BE2C (cell line): ENCODE measurements around the gene SLC4A8.

Experiments used
- DNase-seq: peaks from one replicate; pipeline ENCODE4 v3.0.0-alpha.2; 2020
- H3K27me3 ChIP-seq: fragments of 250-450 bp; sonication (Bioruptor Pico); 2 replicates; pipeline ENCODE4 v1.5.1; 2020; ENCODE audit warnings: mild to moderate bottlenecking
- H3K36me3 ChIP-seq: fragments of 250-450 bp; sonication (Bioruptor Pico); 2 replicates; pipeline ENCODE4 v1.5.1; 2020; ENCODE audit warnings: mild to moderate bottlenecking
- H3K4me1 ChIP-seq: fragments of 250-450 bp; sonication (Bioruptor Pico); 2 replicates; pipeline ENCODE4 v1.5.1; 2020
- H3K4me3 ChIP-seq: 2 replicates; pipeline ENCODE4 v1.5.1; 2011; ENCODE audit warnings: low read depth, low read length
- H3K9me3 ChIP-seq: fragments of 250-450 bp; sonication (Bioruptor Pico); 2 replicates; pipeline ENCODE4 v1.5.1; 2020
- TF ChIP-seq, protein P1 (sequence below): IDR thresholded peaks from 2 replicates; pipeline ENCODE4 v1.5.1; 2012; ENCODE audit warnings: mild to moderate bottlenecking, low read depth, low read length

SLC4A8 gene

DNA sequence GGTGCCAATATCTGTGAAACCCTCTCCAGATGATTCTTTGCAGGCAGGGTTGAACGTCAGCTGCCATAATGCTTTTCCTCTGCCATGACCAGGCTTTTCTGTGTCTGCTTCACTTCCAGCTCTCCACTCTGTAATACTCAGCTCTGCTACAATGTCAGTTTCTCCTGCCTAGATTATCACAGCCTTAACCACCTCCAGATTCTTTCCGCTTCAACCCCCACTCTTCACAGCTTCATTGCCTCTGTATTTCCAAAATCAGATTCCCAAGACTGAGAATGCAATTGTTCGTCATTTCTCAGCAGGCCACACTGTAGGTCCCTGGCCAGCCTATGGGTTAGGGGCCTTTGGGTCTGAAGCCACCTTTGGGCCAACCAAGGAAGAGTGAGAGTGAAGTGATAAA is 92.7 kb downstream of the SLC4A8 start:
- TF ChIP-seq, protein P1, sequence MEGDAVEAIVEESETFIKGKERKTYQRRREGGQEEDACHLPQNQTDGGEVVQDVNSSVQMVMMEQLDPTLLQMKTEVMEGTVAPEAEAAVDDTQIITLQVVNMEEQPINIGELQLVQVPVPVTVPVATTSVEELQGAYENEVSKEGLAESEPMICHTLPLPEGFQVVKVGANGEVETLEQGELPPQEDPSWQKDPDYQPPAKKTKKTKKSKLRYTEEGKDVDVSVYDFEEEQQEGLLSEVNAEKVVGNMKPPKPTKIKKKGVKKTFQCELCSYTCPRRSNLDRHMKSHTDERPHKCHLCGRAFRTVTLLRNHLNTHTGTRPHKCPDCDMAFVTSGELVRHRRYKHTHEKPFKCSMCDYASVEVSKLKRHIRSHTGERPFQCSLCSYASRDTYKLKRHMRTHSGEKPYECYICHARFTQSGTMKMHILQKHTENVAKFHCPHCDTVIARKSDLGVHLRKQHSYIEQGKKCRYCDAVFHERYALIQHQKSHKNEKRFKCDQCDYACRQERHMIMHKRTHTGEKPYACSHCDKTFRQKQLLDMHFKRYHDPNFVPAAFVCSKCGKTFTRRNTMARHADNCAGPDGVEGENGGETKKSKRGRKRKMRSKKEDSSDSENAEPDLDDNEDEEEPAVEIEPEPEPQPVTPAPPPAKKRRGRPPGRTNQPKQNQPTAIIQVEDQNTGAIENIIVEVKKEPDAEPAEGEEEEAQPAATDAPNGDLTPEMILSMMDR, result no peak
- Histone ChIP-seq H3K27me3 (no peaks in the 10 kb centered on the region), H3K9me3 (no peaks in the 10 kb centered on the region), H3K4me3 (no peak overlapping the region), H3K36me3 (peaks cover 5% of the 10 kb centered on the region; the same call in 1 of the 2 replicates), H3K4me1 (peaks cover 4% of the 10 kb centered on the region; the same call in 1 of the 2 replicates)
- DNase-seq, result no peak

GRCh38 chr12:51517800-51518199 is 93.2 kb downstream of the SLC4A8 start:
- peaks cover 5% of the 10 kb centered on the region; the same call in 1 of the 2 replicates for H3K36me3 ChIP-seq
- TF ChIP-seq, protein P1, result no peak
- no peak for DNase-seq
- peaks cover 8% of the 10 kb centered on the region for H3K4me1 ChIP-seq
- no peaks in the 10 kb centered on the region for H3K9me3 ChIP-seq
- no peak overlapping the region for H3K4me3 ChIP-seq
- no peaks in the 10 kb centered on the region for H3K27me3 ChIP-seq

GRCh38 chr12:51519755-51520154 is 95.1 kb downstream of the SLC4A8 start:
- H3K4me1 ChIP-seq, result peaks cover 17% of the 10 kb centered on the region
- DNase-seq, result no peak
- TF ChIP-seq, protein P1, result no peak

DNA sequence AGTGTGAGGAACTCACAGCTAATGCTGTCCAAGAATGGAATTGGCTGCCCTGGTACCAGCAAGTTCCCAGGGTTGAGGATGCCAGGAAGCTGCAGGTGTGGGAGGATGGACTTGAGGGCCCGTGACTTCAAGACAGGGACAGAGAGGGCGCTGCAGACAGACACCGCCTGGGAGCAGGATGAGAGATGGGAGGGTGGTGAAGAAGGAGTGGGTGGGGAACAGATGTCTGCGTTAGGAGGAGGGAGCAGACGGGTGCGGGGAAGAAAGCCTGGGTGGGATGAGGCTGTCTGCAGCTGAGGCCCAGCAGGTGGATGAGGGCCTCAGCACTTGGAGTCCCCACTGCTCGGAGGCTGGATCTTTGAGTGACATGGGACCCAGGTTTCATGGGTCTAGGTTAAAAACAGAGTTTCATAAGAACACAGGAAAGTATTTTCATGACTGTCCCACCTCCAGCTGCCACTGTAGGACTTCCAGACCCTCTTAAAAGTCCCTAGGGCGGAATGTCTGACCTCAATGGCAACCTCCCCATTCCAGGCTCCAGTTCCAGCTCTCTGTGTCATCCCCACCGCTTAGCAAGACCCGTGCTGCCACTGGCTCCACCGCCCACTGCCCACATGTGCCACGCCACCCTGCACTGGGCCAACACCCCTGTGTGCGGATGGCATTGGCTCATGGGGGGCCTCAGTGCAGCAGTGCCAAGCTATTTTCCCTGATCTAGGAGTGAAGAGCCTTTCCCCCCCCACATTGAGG is 96.1 kb downstream of the SLC4A8 start:
- Histone ChIP-seq H3K27me3 (no peaks in the 10 kb centered on the region), H3K4me1 (peaks cover 17% of the 10 kb centered on the region)
- no peak for DNase-seq

More at GRCh38 chr12:51519755-51520154, 95.1 kb downstream of the SLC4A8 start:
- no peaks in the 10 kb centered on the region for H3K27me3 ChIP-seq
- H3K4me3 ChIP-seq, result no peak overlapping the region
- peaks cover 5% of the 10 kb centered on the region; the same call in 1 of the 2 replicates for H3K36me3 ChIP-seq
- no peaks in the 10 kb centered on the region for H3K9me3 ChIP-seq

GRCh38 chr12:51521554-51522276 is 97.1 kb downstream of the SLC4A8 start:
- Histone ChIP-seq H3K9me3 (no peaks in the 10 kb centered on the region), H3K27me3 (no peaks in the 10 kb centered on the region), H3K36me3 (0 out of 2 replicates have a peak, but pooled peaks cover 5% of the 10 kb centered on the region), H3K4me1 (peaks cover 17% of the 10 kb centered on the region), H3K4me3 (no peak overlapping the region)
- DNase-seq, result no peak
- TF ChIP-seq, protein P1, result peak; percentile 33; the same call in 1 of the 2 replicates

More for the DNA sequence above, 96.1 kb downstream of the SLC4A8 start:
- Histone ChIP-seq H3K9me3 (no peaks in the 10 kb centered on the region), H3K36me3 (peaks cover 5% of the 10 kb centered on the region; the same call in 1 of the 2 replicates), H3K4me3 (no peak overlapping the region)
- TF ChIP-seq, protein P1, result 0 out of 2 replicates have a peak, but pooled peaks have one; percentile 14

- Histone ChIP-seq H3K9me3 (no peaks in the 10 kb centered on the region), H3K27me3 (no peaks in the 10 kb centered on the region), H3K36me3 (no peaks in the 10 kb centered on the region), H3K4me1 (peaks cover 14% of the 10 kb centered on the region), H3K4me3 (no peak overlapping the region)
- DNase-seq, result peak; percentile 31
- TF ChIP-seq, protein P1, result no peak
Observed at GRCh38 chr12:51522696-51523095, 98.1 kb downstream of the SLC4A8 start.
